Measurements from ENCODE around the gene TMEM52.

GRCh38 chr1:1929639-1930545 is 10.8 kb upstream of the TMEM52 start:
- TF ChIP-seq EP300 (IDR thresholded peaks at IDR 0.05) (no peak), CTCF (IDR thresholded peaks at IDR 0.05) (no peak), MAX (IDR thresholded peaks at IDR 0.05) (no peak), POLR2A (IDR thresholded peaks at IDR 0.05; ENCODE audit: low read length) (no peak), NPAS2 (CRISPR knock-in tag; IDR thresholded peaks at IDR 0.05; ENCODE audit: borderline replicate concordance) (no peak), SREBF2 (IDR thresholded peaks at IDR 0.05) (no peak), ELK1 (IDR thresholded peaks at IDR 0.05; ENCODE audit: low read depth, low read length) (no peak), BHLHE40 (IDR thresholded peaks at IDR 0.05; ENCODE audit: low read depth, low read length) (no peak), KDM5A (IDR thresholded peaks at IDR 0.05) (no peak), FOSB (CRISPR knock-in tag; IDR thresholded peaks at IDR 0.05) (no peak)
- TF ChIP-seq, protein P1, sequence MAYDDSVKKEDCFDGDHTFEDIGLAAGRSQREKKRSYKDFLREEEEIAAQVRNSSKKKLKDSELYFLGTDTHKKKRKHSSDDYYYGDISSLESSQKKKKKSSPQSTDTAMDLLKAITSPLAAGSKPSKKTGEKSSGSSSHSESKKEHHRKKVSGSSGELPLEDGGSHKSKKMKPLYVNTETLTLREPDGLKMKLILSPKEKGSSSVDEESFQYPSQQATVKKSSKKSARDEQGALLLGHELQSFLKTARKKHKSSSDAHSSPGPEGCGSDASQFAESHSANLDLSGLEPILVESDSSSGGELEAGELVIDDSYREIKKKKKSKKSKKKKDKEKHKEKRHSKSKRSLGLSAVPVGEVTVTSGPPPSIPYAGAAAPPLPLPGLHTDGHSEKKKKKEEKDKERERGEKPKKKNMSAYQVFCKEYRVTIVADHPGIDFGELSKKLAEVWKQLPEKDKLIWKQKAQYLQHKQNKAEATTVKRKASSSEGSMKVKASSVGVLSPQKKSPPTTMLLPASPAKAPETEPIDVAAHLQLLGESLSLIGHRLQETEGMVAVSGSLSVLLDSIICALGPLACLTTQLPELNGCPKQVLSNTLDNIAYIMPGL (CRISPR knock-in tag; IDR thresholded peaks at IDR 0.05; ENCODE audit: borderline replicate concordance) = no peak
